Esophagus muscularis mucosa (tissue), 3 donors: ENCODE measurements around the gene FBXO31.

Source experiments
- CTCF ChIP-seq, 3 experiments: fragments of 200-600 bp in 2 of 3; fragments of 450-650 bp in 1 of 3; sonication (generic) in 2 of 3; IDR thresholded peaks; one replicate each; pipeline ENCODE4 v1.5.1; 2017 to 2019; ENCODE audit warnings: antibody characterized with exemption in 3 of 3, mild to moderate bottlenecking in 2 of 3, moderate library complexity in 1 of 3
- EP300 ChIP-seq: sonication (generic); formaldehyde crosslinking; IDR thresholded peaks from one replicate; pipeline ENCODE4 v1.6.1; 2017; ENCODE audit warnings: antibody characterized with exemption

DNA sequence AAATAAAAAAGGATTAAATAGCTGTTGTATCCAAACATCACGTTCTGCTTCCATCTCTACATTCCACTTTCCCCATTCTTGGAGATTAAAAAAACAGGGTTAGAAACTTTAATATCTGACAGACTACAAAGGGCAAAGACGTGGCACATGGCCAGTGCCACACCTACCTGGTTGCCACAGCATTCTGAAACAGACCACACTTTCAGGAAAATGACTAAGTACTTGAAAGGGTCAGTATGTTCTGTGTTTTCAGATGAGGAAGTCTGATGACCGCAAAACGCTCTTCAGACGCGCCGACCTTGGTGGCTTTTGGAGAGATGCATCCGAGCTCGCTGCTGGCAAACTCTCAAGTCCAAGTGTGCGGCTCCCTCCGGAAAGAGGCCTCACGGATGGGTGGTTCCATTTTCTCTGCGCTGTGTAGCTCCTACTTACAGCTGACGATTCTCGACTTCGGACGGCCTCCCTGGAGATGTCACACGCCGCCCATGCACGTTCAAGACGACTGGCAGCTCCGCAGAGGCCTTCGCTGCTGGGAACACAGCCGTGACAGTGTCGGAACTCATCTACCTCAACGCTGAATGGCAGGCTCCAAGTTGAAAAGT, 24.0 kb upstream of the FBXO31 start:
- no peak for TF ChIP-seq CTCF (IDR thresholded peaks at IDR 0.05)
- peak; percentile 31 for TF ChIP-seq EP300
